Femur (tissue), 1 donor: ENCODE results near the gene LORICRIN.
A peak's percentile ranks its signal among the peaks of the same experiment; 100 is the strongest.
"Not testable (repeated sequence)": the region's sequence is repeated elsewhere in the genome, so short reads cannot be mapped to it uniquely, and the experiment has no call there.

Experiments
- DNase-seq: peaks from one replicate; pipeline ENCODE4 v3.0.0-alpha.2; 2017

The LORICRIN gene, protein sequence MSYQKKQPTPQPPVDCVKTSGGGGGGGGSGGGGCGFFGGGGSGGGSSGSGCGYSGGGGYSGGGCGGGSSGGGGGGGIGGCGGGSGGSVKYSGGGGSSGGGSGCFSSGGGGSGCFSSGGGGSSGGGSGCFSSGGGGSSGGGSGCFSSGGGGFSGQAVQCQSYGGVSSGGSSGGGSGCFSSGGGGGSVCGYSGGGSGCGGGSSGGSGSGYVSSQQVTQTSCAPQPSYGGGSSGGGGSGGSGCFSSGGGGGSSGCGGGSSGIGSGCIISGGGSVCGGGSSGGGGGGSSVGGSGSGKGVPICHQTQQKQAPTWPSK

DNA sequence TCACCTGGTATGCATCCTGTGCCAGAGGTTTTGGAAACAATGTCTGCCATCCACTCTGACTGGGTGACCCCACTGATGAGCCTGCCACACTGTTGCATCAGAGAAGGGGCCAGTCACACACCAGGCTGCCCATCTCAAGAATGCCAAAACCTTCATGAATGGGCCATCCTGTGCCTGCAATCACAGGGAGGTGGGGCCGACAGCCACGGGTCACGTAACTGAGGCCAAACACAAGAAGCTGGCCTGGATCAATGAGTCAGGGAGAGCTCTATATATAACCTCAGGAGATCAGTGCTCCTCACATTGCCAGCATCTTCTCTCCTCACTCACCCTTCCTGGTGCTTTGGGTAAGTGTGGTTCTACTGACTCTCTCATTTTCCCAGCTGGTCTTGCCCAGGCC lies at the start of gene LORICRIN:
TSS of gene LORICRIN (plus strand) at position 301 of the 400 bp plus-strand sequence. CDS start 1,263 bp downstream, outside the sequence.
- no peak for DNase-seq

DNA sequence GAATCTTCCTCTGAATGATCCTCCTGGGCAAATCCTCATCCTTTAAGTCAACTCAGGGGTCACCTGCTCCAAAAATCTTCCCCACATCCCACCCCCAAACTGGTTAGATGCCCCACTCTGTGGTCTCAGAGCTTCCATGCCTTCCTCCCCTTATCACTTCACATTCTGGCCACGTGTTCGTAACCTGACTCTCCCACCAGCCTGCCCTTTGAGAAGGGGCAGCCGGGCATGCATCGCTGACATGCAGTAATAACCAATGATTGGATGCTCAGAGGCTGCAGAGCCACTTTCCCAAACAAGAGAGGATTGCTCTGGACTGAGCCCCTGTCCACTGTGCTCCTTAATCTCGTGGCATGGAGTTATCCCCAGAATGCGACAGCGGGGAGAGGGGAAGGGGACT lies 49.3 kb upstream of the LORICRIN start:
- DNase-seq = no peak

DNA sequence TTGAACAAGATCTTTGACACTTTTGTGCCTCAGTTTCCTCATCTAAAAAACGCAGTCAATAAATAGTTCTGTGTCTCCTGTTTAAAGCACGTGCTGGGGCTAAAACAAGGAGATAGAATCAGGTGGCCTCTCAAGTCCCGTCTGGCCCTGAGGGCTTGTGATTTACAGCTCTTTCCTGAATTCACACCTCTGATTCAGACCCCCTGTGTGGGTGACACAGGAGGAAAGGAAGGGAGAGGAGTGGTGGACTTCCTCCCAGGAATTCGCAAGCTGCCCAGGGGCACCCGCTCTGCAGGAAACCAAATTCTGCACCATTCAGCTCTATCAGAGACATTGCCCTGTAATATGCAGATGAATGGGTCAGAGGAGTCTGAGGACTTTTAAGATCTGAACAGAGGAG lies 47.3 kb upstream of the LORICRIN start:
- no peak for DNase-seq

DNA sequence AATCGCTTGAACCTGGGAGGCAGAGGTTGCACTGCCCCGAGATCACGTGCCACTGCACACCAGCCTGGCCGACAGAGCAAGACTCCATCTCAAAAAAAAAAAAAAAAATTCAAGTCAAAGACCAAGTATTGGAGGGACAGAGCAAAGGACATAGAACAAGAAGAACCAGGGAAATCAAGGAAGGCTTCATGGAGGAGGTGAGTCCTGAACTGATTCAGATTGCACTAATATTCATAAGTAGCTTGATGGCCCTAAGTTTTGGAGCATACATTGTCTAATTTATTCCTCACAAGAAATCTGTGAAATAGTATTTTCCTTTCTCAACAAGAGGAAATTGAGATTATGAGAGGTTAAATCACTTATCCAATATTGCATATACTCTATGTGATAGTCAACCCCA lies 46.0 kb upstream of the LORICRIN start:
- DNase-seq = no peak

DNA sequence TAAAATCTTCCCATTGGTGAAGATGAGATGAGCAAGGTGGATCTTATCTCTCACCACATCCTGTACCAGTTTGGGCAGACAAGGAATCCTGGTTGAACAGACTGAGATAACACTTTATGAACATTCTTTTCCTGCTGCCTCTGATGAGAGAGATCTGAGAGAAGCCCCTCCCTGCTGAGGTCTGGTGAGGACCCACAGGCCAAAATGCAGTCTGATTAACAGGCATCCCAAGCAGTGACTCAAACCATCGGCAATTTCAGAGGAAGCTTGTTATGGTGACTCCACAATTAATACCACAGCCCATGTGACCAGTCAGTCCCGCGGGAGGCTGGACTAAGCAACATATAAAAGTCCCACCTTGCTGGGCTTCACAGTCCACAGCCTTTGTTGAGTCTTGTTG lies 42.3 kb upstream of the LORICRIN start, which contains the start of gene PRR9:
TSS of gene PRR9 (plus strand) at position 373 of the 400 bp plus-strand sequence. CDS start 561 bp downstream, outside the sequence.
- no peak for DNase-seq

DNA sequence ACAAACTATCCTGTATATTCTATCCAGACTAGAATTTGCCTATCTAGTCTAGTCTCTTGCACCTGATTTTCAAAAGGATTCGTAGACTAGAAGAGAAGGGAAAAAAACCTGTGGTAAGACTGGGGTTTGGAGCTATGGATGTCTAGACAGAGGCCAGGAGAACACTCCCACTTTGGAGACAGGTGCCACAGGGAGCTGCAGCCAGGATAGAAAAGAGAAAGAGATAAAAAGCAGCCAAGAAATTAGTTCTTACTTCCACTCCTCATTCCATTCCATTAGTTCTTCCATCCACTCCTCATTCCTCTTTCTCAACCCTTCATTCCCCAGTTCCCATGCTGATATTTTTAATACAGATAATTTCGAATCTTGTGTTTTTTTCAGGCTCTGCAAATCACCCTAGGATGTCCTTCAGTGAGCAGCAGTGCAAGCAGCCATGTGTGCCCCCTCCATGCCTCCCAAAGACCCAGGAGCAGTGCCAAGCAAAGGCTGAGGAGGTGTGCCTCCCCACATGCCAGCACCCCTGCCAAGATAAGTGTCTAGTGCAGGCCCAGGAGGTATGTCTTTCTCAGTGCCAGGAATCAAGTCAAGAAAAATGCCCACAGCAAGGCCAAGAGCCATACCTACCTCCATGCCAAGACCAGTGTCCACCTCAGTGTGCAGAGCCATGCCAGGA lies 41.6 kb upstream of the LORICRIN start:
- no peak for DNase-seq

DNA sequence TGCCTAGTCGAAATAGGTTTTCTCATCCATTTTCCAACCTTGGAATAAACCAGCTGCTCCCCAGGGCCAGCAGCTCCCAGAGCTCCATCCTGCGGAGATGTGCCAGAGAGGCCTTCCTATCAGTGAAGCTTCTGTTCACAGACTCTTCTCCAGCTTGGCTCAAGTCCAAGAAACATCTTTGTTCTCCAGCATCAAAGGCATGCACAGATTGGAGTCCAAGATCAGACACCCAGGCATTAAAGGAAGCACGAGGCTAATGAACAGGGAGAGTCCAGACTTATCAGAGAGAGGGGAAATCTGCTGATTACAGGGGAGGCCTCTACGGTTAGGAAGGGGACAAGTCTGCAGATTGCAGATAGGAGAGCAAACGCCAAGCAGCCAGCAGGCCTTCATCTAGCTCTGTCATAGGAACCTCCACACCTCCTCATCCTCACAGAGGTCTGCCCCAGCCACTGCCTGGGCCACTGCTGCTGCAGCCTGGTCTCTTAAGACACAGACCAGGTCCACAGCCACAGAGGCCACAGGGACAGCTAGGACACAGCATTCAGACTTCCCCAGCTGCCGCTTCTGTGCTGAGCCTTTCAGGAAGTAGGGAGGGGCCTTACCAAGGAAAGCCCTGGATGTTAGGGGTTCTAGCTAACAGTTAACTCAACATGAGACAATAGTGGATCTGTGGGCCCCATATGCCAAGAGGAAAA lies 38.7 kb upstream of the LORICRIN start:
- no peak for DNase-seq

DNA sequence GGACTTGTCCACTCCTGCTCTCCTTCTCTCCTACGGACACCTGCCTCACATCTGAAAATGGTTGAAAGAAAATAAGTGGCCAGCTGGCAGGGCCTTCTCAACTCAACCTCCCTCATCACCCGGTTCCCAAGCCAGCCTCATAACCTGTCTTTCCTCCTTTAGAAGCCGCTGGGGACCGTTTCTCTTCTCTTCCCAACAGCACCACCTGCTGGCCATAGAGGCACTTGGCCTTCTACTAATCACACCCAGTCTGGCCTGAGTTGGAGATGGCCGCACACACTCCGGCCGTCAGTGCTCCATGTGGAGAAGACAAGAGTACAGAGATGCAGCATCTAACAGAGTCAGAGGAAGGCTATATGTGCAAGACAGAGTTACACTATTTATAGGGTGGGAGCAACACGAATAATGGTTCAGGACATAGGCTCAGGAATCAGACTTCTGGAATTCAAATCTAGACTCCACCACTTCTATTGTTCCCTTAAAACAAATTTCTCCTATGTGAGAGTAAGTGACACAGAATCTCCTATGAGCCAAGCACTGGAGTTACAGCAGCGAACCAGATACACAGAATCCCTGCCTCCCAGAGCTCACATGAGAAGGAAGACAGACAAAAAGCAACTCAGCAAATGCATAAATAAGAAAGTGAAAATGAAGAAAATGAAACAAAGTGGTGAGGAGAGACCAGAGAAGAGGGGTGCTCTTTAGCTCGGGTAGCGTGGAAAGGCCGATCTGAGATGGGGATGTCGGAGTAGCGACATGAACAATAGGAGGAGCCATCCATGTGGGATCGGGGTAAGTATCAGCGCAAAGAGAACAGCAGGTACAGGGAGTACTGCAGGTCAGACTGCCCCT lies 36.2 kb upstream of the LORICRIN start:
- peak; percentile 43 for DNase-seq

DNA sequence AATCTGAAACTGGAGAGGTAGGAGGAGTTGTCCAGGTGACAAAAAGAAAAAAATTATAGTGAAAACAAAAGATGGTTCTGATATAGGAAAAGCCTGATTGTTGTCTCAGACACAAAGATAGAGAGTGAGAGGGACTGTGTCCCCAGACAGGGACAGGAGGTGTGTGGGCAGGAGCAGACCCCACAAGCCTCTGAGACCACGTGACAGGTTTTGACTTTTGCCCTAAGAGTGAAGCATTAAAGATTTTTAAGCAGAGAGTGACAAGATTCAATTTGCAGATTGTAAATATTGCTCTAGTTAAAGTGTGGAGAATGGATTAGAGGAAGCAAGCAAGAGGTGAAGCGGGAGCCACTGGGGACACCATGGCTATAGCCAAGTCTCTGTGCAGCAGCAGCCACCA lies 31.7 kb upstream of the LORICRIN start:
- no peak for DNase-seq

DNA sequence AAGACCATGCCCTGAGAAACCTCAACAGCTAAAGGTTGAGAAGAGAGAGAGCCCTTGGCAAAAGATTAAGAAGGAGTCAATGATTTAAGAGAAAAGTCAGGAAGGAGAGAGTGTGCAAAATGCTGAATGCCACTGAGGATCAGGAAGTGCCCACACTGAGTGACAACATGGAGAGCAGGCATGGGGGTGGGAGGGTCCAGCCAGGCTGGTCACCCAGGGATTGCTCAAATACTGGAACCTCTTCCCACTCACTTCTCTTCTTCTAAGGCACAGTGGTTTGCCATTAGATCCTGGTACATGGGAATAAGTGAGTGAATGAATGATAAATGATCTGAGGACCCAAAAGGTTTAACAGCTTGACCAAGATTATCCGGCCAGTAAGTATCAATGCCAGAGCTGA lies 31.0 kb upstream of the LORICRIN start:
- DNase-seq = no peak

DNA sequence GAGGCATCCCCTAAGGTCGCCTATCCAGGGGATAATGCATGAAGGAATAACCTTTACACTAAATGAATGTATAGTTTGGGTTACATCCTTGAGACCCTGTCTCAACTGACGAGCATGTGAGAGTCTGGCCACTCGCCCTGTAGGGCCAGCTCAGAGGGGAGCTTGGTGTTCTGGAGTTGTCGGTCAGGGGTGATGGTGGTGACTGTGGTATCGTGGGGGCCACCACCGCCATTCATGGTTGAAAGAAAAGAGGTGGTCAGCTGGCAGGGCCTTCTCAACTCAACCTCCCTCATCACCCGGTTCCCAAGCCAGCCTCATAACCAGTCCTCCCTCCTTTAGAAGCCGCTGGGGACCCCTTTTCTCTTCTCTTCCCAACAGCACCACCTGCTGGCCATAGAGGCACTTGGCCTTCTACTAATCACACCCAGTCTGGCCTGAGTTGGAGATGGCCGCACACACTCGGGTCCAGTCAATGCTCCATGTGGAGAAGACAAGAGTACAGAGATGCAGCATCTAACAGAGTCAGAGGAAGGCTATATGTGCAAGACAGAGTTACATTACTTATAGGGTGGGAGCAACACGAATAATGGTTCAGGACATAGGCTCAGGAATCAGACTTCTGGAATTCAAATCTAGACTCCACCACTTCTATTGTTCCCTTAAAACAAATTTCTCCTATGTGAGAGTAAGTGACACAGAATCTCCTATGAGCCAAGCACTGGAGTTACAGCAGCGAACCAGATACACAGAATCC lies 30.2 kb upstream of the LORICRIN start:
- DNase-seq = not testable (repeated sequence)

DNA sequence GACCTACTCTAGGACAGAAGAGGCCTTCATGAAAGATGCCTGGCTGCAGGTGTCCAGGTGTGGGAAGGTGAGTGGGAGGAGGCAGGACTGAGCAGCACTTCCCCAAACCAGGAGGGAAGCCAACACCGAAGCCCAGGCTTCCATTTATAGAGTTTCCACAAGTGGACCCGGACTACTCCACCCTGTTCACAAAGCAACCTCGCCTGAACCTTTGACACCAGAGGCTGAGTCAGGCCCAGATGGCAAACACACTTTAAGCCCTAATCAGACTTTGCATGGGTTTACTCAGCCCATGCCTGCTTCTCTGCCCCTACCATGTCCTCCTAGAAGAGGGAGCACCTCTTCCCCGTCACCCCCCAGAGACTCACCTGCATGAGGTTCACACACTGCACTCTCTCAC lies 28.1 kb upstream of the LORICRIN start:
- no peak for DNase-seq

DNA sequence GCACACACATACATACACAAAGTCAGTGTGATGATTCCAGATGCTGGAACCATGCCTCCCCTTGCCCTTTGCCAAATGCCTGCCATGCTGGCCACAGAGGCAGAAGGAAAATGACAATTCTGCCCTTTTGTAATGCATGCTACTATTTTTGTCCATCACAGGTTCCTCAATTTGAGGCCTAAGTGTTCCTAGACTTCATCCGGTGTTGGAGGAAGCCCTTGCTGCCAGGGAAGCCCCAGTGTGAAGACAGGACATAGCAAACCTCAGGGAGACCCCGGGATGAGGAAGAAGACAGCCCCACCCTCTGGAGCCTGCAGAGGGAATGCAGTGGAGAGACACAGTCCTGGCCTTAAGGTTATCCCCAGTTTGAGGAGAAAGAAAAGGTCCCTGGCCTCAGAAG lies 27.7 kb upstream of the LORICRIN start:
- no peak for DNase-seq

DNA sequence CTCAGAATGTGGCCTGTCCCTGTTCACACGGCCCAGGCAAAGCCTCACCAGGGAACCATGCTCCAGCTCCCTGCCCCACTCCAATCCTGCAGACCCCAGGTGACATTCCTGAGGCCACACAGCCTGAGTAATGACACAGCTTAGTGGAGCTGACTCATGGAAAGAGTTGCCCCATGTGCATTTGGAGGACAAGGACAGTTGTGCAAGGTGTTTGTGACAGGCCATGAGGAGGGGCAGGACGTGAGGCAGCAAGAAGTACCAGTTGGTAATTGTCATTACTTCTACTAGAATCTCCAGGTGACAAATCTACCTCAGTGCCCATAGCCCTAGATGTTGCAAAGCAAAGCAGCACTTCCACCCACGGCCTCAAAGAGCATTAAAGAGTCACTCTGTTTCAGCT lies 26.9 kb upstream of the LORICRIN start:
- DNase-seq = peak; percentile 35

DNA sequence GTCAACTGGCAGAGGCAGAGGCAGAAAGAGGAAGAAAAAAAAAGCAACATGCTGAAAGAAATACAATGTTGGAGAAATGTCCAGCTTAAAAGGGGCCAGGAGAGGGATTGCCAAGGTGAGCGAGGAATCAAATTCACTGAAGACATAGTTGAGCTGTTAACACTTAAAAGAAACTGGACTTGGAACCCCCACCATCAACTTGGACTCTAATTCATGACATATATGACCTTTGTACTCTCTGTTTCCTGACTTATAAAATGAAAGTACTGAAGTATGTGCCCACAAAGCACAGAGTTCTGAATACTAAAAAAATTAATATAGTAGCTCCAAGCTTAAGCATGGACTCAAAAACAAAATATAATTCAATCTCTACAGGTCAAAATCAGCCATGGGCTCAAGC lies 26.0 kb upstream of the LORICRIN start:
- no peak for DNase-seq

DNA sequence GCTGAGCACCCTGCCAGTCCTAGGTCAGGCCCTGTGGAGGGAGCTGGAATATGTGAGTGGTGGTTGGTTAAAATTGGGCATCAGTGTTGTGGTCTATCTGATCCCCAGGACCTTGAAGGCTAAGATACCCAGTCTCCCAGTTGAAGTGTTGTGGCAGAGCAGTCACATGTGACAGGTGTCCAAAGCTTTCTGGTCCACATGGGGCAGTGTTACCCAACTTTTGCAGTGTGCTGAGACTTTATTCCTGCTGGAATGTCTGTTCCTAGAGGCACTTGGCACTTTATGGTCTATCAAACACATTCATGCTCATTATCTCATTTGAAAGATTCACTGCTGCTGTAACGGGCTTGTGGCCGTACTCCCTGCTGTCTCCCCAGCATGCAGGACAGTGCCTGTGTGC lies 21.0 kb upstream of the LORICRIN start:
- no peak for DNase-seq

DNA sequence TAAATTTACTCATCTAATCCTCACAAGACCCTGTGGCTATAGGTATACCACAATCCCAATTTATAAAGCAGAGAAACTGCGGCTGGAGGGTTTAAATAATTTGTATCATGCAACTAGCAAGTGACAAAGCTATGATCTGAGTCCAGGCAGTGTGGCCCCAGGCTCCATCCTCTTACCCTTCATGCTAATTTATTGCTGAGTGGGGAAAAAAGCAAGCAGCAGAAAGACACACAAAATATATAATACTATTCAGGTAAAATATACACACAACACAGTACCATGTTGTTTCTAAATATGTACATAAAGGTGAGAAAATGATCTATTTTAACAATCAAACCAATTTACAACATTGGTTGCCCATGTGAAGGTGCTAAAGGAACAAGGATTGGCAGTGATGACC lies 17.3 kb upstream of the LORICRIN start:
- DNase-seq = no peak

DNA sequence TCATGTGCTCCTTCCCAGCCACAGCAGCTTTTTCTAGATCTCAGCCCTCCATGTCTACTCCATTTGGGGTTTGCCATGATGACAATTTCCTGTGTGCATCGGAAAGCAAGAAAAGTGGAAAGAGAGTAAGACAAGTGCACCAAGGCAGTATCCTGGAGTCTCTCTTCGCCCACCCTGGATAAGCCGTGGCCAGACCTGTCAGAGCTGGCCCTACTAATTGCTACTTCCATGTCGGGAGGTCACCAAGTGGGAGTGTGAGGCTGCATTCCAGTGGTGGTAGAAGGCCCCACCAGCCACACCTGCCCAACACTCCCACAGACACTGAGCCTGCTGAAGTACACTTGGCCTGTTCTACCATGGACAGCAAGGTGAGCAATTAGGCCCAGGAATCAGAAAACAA lies 14.0 kb upstream of the LORICRIN start:
- DNase-seq = no peak

DNA sequence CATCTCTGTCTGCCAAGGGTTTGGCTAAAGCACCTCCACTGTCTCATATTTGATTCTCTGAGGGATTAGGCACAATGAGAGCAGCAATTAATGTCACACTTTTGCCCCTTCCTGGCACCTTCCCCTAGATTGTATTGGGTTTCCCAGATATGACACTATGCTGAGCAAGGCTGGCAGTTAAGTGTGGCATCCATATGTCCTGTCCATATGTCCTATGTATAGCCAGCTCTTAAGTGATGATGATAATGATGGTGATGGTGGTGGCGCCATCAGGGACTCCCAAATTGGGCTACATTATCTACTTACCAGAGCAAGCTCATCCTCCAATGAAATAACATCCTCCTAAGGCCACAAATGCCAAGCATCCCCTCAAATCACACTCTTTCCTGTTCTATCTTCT lies 13.5 kb upstream of the LORICRIN start:
- DNase-seq = no peak

DNA sequence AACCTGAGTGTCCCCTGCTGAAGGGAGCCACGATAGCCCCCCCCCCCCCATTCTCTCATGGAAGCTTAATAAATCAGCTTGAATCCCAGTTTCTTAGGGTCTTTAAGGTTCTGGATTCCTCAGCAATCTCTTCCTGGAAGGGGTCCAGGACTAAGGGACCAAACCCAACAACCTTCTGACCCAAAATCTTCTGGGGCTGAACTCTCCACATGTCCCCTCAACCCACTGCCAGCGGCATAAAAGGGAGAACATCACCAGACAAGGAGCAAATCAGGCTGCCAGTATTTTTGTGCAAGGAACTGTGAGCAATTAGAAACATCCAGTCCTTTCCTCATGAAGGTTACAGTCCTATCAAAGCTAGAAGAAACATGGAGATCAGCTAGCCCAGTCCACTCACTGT lies 12.7 kb upstream of the LORICRIN start:
- no peak for DNase-seq

DNA sequence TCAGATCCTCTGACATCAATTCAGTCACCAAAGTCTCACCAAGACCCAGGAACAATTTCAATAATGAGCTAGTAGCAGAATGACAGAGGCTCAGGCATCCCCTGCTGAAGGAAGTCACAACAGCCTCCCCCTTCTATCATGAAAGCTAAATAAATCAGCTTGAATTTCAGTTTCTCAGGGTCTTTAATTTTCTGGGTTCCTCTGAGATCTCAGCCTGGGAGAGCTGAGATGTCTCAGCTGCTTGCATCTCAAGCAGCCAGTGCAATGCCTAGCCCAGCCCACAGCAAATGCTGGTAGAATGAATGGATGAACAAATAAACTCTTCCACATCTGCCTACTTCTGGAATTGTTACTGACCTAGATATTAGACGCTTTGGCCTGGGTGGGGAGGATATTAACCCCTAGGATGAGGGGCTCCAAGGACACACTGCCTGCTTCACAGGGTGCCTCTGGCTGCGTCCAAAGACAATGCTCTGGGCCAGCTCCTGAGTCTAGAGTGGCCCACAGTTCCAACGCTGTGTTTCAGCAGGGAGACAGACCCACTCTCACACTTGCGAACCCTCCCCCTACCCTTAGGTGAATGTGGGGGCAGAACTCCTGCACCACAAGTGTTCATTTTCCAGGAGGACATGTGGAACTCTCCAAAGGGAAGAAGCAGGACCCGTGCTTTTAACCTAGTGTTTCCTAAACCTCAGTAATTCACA lies 11.2 kb upstream of the LORICRIN start:
- DNase-seq = no peak

DNA sequence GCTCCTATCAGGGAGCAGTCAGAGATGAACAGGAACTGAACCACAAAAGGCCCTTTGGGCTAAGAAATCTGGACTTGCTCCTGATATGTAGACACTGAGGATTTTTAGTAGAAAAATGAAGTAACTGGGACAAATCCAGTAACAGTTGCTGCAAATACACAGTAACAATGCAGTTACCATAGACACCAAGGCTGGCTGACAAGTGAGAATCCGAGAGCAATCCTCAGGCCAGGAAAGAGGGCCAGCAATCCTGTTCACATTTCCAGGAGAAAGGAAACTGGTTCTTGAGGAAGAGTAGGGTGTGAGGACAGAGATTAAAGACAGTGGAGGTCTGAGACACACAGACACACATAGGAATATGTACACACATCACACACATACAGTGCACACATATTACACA lies 9.3 kb upstream of the LORICRIN start:
- peak; percentile 66 for DNase-seq
